Transverse colon (tissue), 4 donors: ENCODE data around the gene HIGD2A.

Experiments
- EP300 ChIP-seq: sonication (generic); formaldehyde crosslinking; IDR thresholded peaks from one replicate; pipeline ENCODE4 v1.6.1; 2017; ENCODE audit warnings: antibody characterized with exemption, low read depth
- POLR2A ChIP-seq: fragments of 450-650 bp; IDR thresholded peaks from one replicate; pipeline ENCODE4 v1.6.1; 2016; ENCODE audit warnings: antibody characterized with exemption, mild to moderate bottlenecking, moderate library complexity
- POLR2AphosphoS5 ChIP-seq, 3 donors: sonication (generic); formaldehyde crosslinking; IDR thresholded peaks; one replicate each; pipeline ENCODE4 v1.6.1; 2016; ENCODE audit warnings: antibody characterized with exemption in 3 of 3
- TF ChIP-seq, protein P1 (sequence below), 5 experiments: fragments of 200-600 bp in 3 of 5; fragments of 450-650 bp in 2 of 5; sonication (generic) in 3 of 5; IDR thresholded peaks; 1 replicate in 2 of 5; 2 replicates in 3 of 5; pipeline ENCODE4 v1.5.1; 2016 to 2017; ENCODE audit warnings: antibody characterized with exemption in 5 of 5, inconsistent platforms in 3 of 5, mild to moderate bottlenecking in 2 of 5, moderate library complexity in 1 of 5

GRCh38 chr5:176409765-176410164, 21.2 kb downstream of the HIGD2A start:
- TF ChIP-seq EP300: no peak
- no peak for TF ChIP-seq POLR2A
- TF ChIP-seq, protein P1, sequence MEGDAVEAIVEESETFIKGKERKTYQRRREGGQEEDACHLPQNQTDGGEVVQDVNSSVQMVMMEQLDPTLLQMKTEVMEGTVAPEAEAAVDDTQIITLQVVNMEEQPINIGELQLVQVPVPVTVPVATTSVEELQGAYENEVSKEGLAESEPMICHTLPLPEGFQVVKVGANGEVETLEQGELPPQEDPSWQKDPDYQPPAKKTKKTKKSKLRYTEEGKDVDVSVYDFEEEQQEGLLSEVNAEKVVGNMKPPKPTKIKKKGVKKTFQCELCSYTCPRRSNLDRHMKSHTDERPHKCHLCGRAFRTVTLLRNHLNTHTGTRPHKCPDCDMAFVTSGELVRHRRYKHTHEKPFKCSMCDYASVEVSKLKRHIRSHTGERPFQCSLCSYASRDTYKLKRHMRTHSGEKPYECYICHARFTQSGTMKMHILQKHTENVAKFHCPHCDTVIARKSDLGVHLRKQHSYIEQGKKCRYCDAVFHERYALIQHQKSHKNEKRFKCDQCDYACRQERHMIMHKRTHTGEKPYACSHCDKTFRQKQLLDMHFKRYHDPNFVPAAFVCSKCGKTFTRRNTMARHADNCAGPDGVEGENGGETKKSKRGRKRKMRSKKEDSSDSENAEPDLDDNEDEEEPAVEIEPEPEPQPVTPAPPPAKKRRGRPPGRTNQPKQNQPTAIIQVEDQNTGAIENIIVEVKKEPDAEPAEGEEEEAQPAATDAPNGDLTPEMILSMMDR (IDR thresholded peaks at IDR 0.05): no peak
- no peak for TF ChIP-seq POLR2AphosphoS5 (IDR thresholded peaks at IDR 0.05)
